Left ventricle myocardium inferior (tissue), 1 donor: Measurements from ENCODE around the gene ARHGAP24. TPM values are rescaled to one million over a fixed set of nuclear protein-coding genes. Genes with fewer than 3 reads are reported as not detected.
"Not testable (repeated sequence)": the region's sequence is repeated elsewhere in the genome, so short reads cannot be mapped to it uniquely, and the experiment has no call there.

ENCODE experiments used
- DNase-seq: peaks from one replicate; pipeline ENCODE4 v3.0.0-alpha.2; 2020
- H3K27ac ChIP-seq: fragments of 200-600 bp; replicated peaks from 2 replicates; pipeline ENCODE4 v1.8.0; 2021
- H3K27me3 ChIP-seq: fragments of 200-600 bp; 2 replicates; pipeline ENCODE4 v1.8.0; 2021; ENCODE audit warnings: low read depth
- H3K36me3 ChIP-seq: fragments of 200-600 bp; 2 replicates; pipeline ENCODE4 v1.8.0; 2021
- H3K4me1 ChIP-seq: fragments of 200-600 bp; 2 replicates; pipeline ENCODE4 v1.8.0; 2021
- H3K4me3 ChIP-seq: fragments of 200-600 bp; 2 replicates; pipeline ENCODE4 v1.8.0; 2021; ENCODE audit warnings: mild to moderate bottlenecking, moderate library complexity
- H3K9me3 ChIP-seq: fragments of 200-600 bp; replicated peaks from 2 replicates; pipeline ENCODE4 v1.8.0; 2021
- CTCF ChIP-seq: fragments of 200-600 bp; IDR thresholded peaks from 2 replicates; pipeline ENCODE4 v1.8.0; 2021; ENCODE audit warnings: antibody characterized with exemption, mild to moderate bottlenecking, borderline replicate concordance
- intact Hi-C: fragments of 100-400 bp; cut with micrococcal nuclease; formaldehyde crosslinking; loops from one replicate; pipeline ENCODE4 v1.11.0; 2022
- total RNA-seq: library from RNA; stranded (reverse); fragmentation: NEBNext Ultra II Directional; extraction: Animal tissue kit (Norgen Biotek cat#: 25700); gene quantifications from one replicate; pipeline ENCODE4 v1.2.1, GENCODE V29; 2021
- donor health status: DM: no; HTN: yes; CAD: no; lungs with severe emphysema.

ARHGAP24 gene
- total RNA-seq, 1 donor from 2014 or later, result 13.7 TPM

- H3K27ac ChIP-seq, result no peak overlapping the region
- H3K4me3 ChIP-seq, result no peak overlapping the region
- intact Hi-C loops, result no loop called here
These were observed 184.8 kb downstream of the ARHGAP24 start for GRCh38 chr4:85659610-85660218.

GRCh38 chr4:85666625-85667024, 191.7 kb downstream of the ARHGAP24 start:
- H3K4me1 ChIP-seq, H3K27me3 ChIP-seq, intact Hi-C loops, DNase-seq, H3K27ac ChIP-seq, H3K36me3 ChIP-seq, H3K4me3 ChIP-seq: not testable (repeated sequence)
- peaks cover 18% of the 10 kb centered on the region for H3K9me3 ChIP-seq

More at GRCh38 chr4:85659610-85660218, 184.8 kb downstream of the ARHGAP24 start:
- H3K9me3 ChIP-seq, result peaks cover 6% of the 10 kb centered on the region
- no peaks in the 10 kb centered on the region for H3K4me1 ChIP-seq
- H3K27me3 ChIP-seq, result no peaks in the 10 kb centered on the region
- TF ChIP-seq CTCF, result no peak
- H3K36me3 ChIP-seq, result no peaks in the 10 kb centered on the region
- DNase-seq, result no peak

- DNase-seq, result no peak
- H3K4me3 ChIP-seq, result no peak overlapping the region
- H3K4me1 ChIP-seq, result no peaks in the 10 kb centered on the region
- TF ChIP-seq CTCF, result no peak
- peaks cover 13% of the 10 kb centered on the region for H3K9me3 ChIP-seq
- no peaks in the 10 kb centered on the region for H3K36me3 ChIP-seq
- intact Hi-C loops, result no loop called here
- H3K27me3 ChIP-seq, result no peaks in the 10 kb centered on the region
- H3K27ac ChIP-seq, result no peak overlapping the region
These were observed 194.3 kb downstream of the ARHGAP24 start for GRCh38 chr4:85669204-85669603.

GRCh38 chr4:85669992-85670548, 195.1 kb downstream of the ARHGAP24 start:
- no peak for TF ChIP-seq CTCF
- Histone ChIP-seq H3K9me3 (peaks cover 10% of the 10 kb centered on the region), H3K4me1 (no peaks in the 10 kb centered on the region), H3K36me3 (no peaks in the 10 kb centered on the region), H3K27me3 (no peaks in the 10 kb centered on the region), H3K4me3 (no peak overlapping the region), H3K27ac (no peak overlapping the region)
- no peak for DNase-seq
- intact Hi-C loops, result no loop called here

- Histone ChIP-seq H3K36me3 (no peaks in the 10 kb centered on the region), H3K4me3 (no peak overlapping the region), H3K9me3 (peaks cover 10% of the 10 kb centered on the region), H3K27ac (no peak overlapping the region), H3K27me3 (no peaks in the 10 kb centered on the region), H3K4me1 (no peaks in the 10 kb centered on the region)
- no peak for TF ChIP-seq CTCF
- DNase-seq, result no peak
- intact Hi-C loops, result no loop called here
These were observed 196.2 kb downstream of the ARHGAP24 start for GRCh38 chr4:85671120-85671519.

- H3K27me3 ChIP-seq, result no peaks in the 10 kb centered on the region
- no peak for TF ChIP-seq CTCF
- H3K4me3 ChIP-seq, result no peak overlapping the region
- peaks cover 4% of the 10 kb centered on the region for H3K9me3 ChIP-seq
- H3K4me1 ChIP-seq, result peaks cover 10% of the 10 kb centered on the region
- no peaks in the 10 kb centered on the region for H3K36me3 ChIP-seq
- intact Hi-C loops, result no loop called here
- peak overlapping the region; percentile 64 for H3K27ac ChIP-seq
- no peak for DNase-seq
These were observed 197.2 kb downstream of the ARHGAP24 start for GRCh38 chr4:85672116-85672515.
